Gastroesophageal sphincter (tissue), 3 donors: ENCODE data around the gene BCL2L11.

ENCODE experiments used
- EP300 ChIP-seq: sonication (generic); formaldehyde crosslinking; IDR thresholded peaks from one replicate; pipeline ENCODE4 v1.6.1; 2017; ENCODE audit warnings: antibody characterized with exemption, mild to moderate bottlenecking
- POLR2A ChIP-seq, 2 donors: fragments of 450-650 bp; IDR thresholded peaks; one replicate each; pipeline ENCODE4 v1.6.1; 2017; ENCODE audit warnings: antibody characterized with exemption in 2 of 2, mild to moderate bottlenecking in 2 of 2, moderate library complexity in 1 of 2
- POLR2AphosphoS5 ChIP-seq: sonication (generic); formaldehyde crosslinking; IDR thresholded peaks from one replicate; pipeline ENCODE4 v1.6.1; 2017; ENCODE audit warnings: antibody characterized with exemption
- TF ChIP-seq, protein P1 (sequence below), 4 experiments: fragments of 200-600 bp in 2 of 4; fragments of 450-650 bp in 2 of 4; sonication (generic) in 1 of 4; IDR thresholded peaks; one replicate each; pipeline ENCODE4 v1.5.1; 2017 to 2019; ENCODE audit warnings: antibody characterized with exemption in 4 of 4, mild to moderate bottlenecking in 2 of 4, moderate library complexity in 2 of 4

DNA sequence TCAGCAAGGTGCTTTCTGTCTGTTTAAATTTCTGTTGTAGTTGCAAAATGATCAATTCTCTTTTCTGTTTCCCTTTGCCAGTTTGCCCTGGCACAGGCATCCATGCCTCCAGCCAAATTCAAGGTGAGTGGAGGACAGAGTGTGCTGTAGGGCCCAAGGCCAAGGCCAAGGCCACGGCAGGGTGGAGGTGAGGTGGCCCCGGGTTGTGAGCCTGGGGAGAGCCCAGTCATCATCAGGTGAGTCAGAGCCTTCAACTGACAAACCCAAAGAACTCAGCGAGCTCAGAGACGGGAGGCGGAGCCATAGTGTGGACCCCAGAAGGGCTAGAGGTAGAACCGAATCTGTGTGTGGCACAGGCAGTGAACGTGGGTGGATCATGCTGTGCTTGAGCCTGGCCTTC is 55.7 kb downstream of the BCL2L11 start:
- TF ChIP-seq, protein P1, sequence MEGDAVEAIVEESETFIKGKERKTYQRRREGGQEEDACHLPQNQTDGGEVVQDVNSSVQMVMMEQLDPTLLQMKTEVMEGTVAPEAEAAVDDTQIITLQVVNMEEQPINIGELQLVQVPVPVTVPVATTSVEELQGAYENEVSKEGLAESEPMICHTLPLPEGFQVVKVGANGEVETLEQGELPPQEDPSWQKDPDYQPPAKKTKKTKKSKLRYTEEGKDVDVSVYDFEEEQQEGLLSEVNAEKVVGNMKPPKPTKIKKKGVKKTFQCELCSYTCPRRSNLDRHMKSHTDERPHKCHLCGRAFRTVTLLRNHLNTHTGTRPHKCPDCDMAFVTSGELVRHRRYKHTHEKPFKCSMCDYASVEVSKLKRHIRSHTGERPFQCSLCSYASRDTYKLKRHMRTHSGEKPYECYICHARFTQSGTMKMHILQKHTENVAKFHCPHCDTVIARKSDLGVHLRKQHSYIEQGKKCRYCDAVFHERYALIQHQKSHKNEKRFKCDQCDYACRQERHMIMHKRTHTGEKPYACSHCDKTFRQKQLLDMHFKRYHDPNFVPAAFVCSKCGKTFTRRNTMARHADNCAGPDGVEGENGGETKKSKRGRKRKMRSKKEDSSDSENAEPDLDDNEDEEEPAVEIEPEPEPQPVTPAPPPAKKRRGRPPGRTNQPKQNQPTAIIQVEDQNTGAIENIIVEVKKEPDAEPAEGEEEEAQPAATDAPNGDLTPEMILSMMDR (IDR thresholded peaks at IDR 0.05): no peak
- no peak for TF ChIP-seq POLR2AphosphoS5
- TF ChIP-seq EP300: no peak
- TF ChIP-seq POLR2A (IDR thresholded peaks at IDR 0.05): no peak
